ENCODE results near the gene DFFA. TPM values are rescaled to one million over a fixed set of nuclear protein-coding genes. Genes with fewer than 3 reads are reported as not detected.
"Not testable (repeated sequence)": the region's sequence is repeated elsewhere in the genome, so short reads cannot be mapped to it uniquely, and the experiment has no call there.

Gene DFFA
- total RNA-seq, 1 experiment from 2014 or later, result 31.3 TPM

GRCh38 chr1:10506046-10506676, 33.8 kb upstream of the DFFA start:
- not testable (repeated sequence) for DNase-seq (ENCODE audit: low spot score)

- DNase-seq (ENCODE audit: low spot score), result no peak
Observed at GRCh38 chr1:10504249-10504648, 31.9 kb upstream of the DFFA start.

- no peak for DNase-seq (ENCODE audit: low spot score)
Observed at GRCh38 chr1:10502206-10502605, 29.9 kb upstream of the DFFA start.

GRCh38 chr1:10498231-10498630, 25.9 kb upstream of the DFFA start:
- DNase-seq (ENCODE audit: low spot score), result no peak

- no peak for DNase-seq (ENCODE audit: low spot score)
Observed at GRCh38 chr1:10497109-10497508, 24.8 kb upstream of the DFFA start.

- no peak for DNase-seq (ENCODE audit: low spot score)
Observed at GRCh38 chr1:10495952-10496351, 23.6 kb upstream of the DFFA start.

GRCh38 chr1:10495475-10495817, 23.1 kb upstream of the DFFA start:
- no peak for DNase-seq (ENCODE audit: low spot score)

- DNase-seq (ENCODE audit: low spot score), result peak; percentile 54
Observed at GRCh38 chr1:10494754-10495474, 22.6 kb upstream of the DFFA start.

GRCh38 chr1:10494418-10494753, 22.1 kb upstream of the DFFA start:
- DNase-seq (ENCODE audit: low spot score), result no peak

- no peak for DNase-seq (ENCODE audit: low spot score)
Observed at GRCh38 chr1:10490286-10490970, 18.1 kb upstream of the DFFA start.

GRCh38 chr1:10489291-10490055, 17.1 kb upstream of the DFFA start:
- DNase-seq (ENCODE audit: low spot score), result no peak

- no peak for DNase-seq (ENCODE audit: low spot score)
Observed at GRCh38 chr1:10484521-10484920, 12.2 kb upstream of the DFFA start.

GRCh38 chr1:10480614-10481013, 8.3 kb upstream of the DFFA start:
- DNase-seq (ENCODE audit: low spot score), result no peak

- DNase-seq (ENCODE audit: low spot score), result no peak
Observed at GRCh38 chr1:10479296-10479695, 7.0 kb upstream of the DFFA start.

GRCh38 chr1:10475510-10475909, 3.2 kb upstream of the DFFA start:
- no peak for DNase-seq (ENCODE audit: low spot score)

- DNase-seq (ENCODE audit: low spot score), result peak; percentile 69
Observed at GRCh38 chr1:10474613-10475507, 2.5 kb upstream of the DFFA start, which contains the start of gene PEX14. Gene PEX14 (plus strand): TSS chr1:10474950. CDS start chr1:10474967, 17 bp downstream.

GRCh38 chr1:10474309-10474612, 1.9 kb upstream of the DFFA start:
- not testable (repeated sequence) for DNase-seq (ENCODE audit: low spot score)

GRCh38 chr1:10473145-10473765, 926 bp upstream of the DFFA start:
- DNase-seq (ENCODE audit: low spot score), result no peak

- DNase-seq (ENCODE audit: low spot score), result peak; percentile 7
Observed at GRCh38 chr1:10471411-10472219, 714 bp downstream of the DFFA start.

GRCh38 chr1:10470043-10470442, 2.3 kb downstream of the DFFA start:
- DNase-seq (ENCODE audit: low spot score), result no peak

All from A172 (cell line).